IPS-NIHi7 (cell line): ENCODE data around the gene NFIA.

Experiments
- DNase-seq: peaks from one replicate; pipeline ENCODE4 v3.0.0; 2012; ENCODE audit warnings: mixed read lengths; ENCODE audit errors: extremely low spot score

NFIA gene

DNA sequence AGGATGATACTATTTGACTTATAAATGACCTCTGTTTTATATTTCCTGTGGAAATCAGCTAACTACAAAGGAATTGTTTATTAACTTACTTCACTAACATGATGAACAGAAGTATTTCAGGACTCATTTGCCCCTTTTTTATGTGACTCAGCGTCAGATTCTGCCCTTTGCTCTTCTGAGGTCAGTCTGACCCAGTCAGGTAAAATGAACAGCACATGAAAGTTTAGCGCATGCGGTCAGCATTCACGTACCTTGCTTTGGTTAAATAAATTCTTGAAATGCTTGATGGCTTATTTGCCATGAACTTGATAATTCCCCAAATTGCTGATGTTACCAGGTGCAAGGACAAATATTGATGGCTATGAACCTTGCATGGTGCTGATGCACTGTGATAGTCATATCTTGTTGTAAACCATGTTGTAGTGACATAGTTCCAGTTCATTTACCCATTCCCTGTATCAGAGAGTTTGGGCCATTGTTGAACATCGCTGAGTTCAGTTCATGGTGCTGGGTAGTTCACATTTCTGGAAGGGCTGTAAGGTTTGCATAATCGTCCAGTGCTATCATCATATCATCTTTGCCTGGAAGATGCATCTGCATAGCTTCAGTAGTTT, 133.4 kb downstream of the NFIA start:
- no peak for DNase-seq

DNA sequence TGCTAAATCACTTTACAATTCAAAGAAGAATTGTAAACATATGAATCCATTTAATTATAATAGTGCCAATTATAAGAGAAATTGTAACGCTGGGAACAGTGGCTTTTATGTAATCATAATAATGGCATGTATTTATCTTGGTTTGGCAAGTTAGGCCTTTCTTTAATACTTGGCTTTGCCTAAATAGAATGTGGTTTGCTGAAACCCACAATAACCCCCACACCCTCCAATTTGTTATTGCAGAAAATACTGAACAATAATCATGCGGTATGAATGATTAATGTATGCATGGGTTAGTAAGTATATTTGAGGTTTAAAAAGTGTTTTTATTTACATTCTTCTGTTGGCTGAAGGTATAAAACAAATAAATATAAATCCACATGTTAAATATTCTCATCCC, 138.2 kb downstream of the NFIA start:
- no peak for DNase-seq

DNA sequence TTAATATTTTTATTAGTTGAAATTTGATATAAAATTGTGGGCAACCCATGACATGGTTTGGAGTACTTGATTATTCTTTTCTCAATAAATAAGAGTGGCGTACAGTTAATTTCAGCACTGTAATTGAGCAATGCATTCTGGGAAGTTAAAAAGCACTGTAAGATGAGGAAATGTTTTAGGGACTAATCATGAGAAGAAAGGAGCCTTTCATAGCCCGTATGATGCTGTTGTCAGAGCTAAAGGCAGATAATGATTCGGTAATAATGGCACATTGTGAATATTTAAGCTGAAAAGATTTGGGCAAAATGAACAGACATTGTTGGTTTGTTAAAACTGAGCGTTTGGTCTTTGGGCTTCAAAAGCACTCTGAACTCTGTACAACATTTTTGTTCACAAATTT, 139.3 kb downstream of the NFIA start:
- no peak for DNase-seq

DNA sequence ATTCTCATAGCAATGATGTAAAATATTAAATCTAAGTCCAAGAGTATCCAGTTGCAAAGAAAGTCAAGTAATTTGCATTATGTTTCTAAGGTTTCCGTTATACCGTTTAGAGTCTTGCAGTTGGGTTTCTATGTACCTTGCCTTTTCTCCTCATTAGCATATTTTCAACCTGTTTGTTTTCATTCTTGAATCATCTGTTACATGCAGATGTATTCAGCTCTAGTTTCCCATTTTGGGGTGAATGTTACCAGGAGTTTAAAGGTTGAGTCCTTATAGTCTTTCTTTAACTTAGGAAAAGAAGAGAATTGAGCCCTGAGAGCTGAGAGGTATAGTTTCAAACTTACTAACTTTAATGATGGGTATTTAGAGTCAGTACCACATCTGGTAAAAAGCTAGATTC, 139.9 kb downstream of the NFIA start:
- DNase-seq, result no peak

DNA sequence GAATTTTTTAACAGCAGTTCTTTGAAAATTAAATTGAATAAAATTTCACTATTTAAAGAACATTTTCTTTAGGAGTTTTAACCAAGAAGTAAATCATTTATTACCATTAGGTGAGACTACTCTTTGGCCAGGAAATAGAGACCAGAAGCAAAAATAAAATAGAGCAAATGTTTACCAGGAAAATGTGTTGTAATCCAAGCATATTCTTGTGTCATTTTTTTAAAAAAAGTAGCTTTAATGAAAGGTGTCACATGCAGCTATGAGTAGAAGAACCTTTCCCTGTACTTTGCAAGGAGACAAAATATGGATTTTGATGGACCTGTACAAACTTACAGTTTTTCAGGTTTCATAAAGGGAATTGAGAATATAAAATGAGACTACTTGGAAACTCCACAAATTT, 140.8 kb downstream of the NFIA start:
- no peak for DNase-seq

DNA sequence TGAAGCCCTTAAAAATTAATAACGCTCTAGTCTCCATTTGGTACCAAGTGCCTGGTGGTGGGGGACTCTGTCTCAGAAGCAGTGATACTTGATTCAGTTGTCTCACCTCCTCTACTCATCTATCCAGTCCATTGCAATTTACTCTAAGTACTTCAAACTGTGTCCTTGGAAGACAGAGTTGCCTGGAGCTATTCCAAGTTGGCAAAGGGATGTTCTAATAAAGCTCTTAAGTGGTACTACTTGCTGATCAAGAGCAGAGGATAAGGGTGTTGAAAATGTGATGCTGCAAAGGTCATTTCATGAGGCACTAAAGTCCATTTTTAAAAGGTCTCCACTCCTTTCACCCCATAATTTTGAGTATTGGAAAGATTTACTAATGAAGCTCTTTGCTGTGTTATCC, 142.2 kb downstream of the NFIA start:
- DNase-seq, result no peak

DNA sequence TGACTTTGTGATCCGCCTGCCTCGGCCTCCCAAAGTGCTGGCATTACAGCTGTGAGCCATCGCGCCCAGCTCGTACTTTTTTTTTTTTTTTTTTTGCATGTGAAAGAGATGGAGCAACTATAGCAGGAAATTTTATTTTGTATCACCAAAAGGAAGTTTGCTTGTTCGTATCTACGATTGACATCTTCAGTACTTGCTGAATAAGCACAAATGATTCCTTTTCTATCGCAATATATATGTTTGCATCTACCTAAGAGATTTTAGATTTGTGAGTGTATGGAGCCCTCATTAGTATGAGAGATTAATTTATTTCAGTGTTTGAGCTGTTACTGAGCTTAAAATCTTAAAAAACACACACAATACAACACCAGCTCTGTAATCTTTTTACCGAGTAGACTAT, 143.1 kb downstream of the NFIA start:
- DNase-seq, result no peak

DNA sequence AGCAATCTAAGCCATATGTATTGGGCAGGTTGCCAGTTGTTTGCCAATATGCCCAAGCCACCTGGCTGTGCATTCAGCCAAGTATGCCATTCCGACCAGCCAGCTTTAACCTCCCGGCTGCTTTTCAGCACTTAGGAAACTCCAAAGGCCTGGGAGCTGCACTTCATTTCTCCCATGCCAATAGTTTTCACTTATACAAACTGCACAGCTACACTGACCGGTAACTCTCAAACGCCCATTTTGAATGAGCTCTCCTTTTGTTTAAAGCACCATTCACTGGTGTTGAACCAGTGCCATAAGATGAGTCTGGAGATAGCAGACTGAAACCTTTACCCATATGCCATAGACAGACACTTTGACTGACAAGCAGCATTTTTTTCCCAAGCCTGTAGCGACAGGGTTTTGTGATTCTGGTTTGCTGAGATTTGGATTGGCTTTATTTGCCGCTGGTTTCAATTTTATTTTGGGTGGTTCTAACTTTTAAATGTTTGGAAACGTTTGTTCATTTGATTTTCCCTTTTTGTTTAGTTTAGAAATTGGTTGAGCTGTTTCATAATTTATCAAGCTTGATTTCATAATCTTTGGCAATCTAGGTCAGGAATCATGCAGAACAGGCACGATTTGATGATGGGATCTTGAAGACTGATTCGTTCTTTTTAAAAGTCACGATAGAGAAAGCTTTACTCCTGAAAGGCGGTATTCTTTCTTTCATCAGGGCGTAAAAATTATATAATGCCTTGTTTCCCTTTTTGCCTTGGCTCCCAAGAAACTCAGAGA, 144.6 kb downstream of the NFIA start:
- no peak for DNase-seq

DNA sequence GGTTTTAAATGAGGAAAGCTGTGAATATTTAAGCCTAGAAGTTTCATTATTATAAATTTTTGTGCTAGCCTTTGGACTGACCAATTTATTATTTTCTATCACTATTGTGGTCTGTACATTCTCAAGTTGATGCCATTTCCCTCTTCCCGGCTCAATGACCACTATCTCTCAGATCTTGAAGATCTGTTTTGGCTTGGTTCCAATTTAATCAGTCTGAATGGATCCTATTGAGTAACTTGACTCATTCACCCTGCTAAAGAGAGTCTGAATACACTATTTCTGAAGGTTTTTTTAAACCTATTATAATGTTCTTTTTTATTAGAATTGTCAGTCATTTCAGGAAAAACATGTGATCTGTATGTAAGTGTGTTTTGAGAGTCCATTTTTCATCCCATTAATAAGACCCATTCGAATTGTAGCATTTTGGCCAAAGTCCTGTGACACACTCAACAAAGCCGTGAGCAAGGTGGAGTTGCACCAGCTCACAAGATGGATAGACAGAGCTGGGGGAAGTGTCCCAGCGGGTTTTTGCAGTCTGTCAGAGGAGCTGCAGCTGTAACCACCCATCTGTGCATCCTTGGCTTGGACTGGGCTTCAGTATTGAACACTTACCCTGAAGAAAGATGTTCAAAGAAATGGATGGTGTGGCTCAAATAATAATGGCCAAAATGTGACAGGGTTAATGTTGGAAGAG, 145.6 kb downstream of the NFIA start:
- DNase-seq, result no peak

DNA sequence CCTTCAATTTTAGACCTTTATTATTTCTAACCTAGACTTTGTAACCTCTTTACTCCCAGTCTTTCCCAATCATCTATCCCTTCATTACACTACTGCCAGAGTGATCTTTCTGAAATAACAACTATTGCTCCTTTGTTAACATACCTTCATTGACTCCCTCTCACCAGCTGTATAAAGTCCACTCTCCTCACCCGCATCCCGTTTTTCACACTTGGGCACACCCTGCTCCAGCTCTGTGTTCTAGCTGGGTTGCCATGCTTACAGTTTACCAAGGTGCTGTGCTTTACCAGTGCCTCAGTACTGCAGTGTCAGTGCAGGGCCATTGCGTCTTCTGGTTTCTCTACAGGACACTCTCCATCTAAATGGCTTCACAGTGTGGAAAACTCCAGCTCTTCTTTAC, 148.2 kb downstream of the NFIA start:
- no peak for DNase-seq

DNA sequence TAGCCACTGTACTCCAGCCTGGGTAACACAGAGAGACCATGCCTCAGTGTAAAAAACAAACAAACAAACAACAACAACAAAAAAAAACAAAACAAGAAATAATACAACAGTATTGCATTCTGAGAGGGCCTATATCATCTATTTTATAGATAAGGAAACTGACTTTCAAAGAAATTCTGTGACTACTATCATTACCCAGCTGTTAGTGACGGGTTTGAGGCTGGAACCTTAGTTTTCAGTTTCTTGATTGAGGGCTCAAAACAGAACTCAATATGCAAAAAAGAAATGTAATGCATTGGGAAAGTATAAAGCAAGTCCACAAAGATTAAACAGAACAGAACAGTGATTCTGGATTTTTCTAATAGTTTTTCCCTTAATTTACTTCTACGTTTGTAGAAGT, 149.4 kb downstream of the NFIA start:
- DNase-seq, result no peak

DNA sequence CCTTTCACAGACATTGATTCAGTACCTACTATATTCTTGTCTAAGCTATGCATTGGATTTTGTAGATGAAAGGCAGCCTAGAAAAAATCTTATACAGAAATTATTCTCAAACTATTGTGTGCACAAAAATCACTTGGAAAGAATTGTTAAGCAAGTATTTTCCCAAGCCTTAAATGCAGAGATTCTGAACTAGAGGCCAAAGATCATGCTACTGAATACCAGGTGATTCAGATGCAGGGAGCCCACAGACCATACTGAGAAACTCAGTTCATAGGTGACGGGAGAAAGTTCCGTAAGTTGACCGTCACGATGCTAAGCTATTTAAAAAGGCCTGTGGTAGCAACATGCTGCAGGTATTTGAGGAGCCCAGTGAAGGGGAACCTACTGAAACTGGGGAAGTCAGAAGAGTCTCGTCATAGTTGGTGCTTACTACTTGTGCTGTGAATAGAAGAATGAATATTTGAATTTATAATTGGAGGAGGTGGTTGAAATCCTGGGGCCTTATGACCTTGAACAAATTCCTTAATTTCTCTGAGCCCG, 150.8 kb downstream of the NFIA start:
- no peak for DNase-seq

DNA sequence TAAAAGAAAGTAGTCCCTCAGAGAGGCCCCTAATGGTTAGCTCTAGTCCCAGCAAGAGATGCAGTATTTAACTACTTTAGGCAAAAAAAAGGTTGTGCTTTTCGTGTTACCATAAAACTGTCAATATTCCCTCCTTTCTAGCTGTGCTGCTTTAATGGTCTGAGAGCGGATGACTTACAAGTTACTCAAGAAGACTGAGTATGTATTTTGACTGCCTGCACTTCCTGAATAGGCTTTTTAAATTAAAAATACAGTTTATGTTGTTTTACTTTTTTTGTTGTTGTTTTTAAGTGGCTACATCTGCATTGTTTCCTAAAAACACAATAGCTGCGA, 152.2 kb downstream of the NFIA start:
- DNase-seq, result no peak

DNA sequence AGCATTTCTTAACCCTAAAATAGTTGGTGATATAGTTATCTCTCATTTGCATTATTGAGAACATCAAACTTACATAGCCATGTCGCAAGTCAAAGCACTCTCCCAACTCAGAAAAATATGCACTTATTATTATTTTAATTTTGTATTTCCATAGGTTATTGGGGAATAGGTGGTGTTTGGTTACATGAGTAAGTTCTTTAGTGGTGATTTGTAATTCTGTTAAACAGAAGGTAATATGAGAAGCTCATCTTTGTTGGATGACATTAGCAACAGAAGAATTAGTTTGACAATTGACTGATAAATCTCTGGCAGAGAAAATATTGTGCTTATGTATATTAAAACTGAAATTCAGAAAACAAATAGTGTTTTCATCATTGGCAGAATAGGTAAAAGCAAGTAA, 154.8 kb downstream of the NFIA start:
- no peak for DNase-seq

DNA sequence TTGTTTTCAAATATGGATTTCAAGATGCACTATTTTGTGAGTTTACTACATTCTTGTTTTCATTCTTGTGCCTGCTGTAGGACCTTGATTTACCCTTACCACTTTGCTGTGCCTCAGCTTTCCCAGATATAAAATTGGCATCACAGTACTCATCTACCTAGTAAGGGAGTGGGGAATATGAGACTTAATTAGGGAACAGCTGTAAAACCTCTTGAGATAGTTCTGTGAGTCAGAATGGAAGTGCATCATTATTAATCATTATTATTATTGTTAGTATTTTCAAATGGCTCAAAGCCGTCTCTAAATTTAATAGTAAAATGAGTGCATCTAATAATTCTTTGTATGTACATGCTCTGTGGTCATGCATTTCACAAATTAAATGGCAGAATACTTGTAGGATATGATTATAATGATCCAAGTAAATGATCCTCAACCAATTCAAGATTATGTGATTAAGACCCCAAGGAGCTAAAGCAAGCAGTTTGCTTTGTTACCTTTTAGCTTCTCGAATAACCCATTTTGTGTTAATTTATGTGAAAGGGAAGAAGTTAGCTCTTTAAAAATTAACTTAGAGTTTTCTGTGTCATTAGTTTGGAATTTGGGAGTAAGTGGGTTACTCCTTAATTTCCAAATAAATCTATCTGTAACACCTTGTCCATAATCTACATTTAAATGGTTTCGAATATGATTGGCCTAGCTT, 155.4 kb downstream of the NFIA start:
- no peak for DNase-seq

DNA sequence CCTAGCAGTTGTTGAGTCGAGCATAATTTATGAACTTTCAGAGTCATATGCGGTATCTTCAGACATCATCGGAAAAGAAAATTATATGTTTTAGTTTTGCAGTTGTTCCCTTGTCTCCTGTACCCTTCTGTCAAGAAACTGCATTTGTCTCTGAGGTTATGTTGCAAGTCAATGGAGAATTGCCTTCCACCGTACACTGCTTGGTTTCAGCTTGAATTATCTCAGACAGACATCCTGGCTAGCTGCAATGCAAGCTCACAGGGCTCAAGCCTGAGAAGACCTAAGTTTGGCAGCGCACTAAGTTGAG, 156.0 kb downstream of the NFIA start:
- no peak for DNase-seq

DNA sequence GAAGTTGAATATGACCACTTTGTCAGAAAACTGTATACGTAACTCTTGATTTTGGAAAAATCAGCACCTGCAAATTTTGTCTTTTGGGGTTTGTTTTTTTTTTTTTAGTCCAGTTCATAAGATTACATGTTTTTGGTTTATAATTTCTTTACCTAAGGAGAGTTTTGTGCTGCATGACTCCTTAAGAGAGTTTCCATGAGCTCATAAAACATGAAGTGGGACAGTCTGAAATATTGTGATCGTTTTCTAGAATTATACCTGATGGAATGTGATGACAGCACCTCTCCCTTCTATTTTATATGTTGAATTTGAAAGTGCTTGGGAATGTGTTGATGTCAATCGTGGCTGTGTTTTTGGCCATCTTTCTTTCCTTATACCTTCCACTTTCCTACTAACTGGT, 158.5 kb downstream of the NFIA start:
- DNase-seq, result no peak

DNA sequence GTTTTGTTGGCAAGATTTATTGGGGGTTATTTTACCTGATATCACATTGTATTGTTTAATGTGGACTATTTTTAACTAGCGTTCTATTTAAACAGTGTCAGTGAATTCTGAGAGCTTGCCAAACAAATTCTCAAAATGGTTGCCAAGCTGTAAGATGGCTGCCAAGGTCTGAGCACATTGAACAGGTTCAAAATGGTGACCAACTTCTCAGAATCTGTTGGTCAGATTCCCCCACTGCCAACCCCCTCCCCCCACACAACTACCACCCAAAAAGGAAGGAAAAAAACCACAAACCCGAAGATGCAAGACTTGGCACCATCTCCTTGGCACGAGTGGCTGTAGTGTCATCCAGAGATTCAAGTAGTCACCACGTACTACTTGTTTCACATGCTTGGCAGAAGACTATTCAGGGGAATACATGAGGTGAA, 159.1 kb downstream of the NFIA start:
- no peak for DNase-seq

DNA sequence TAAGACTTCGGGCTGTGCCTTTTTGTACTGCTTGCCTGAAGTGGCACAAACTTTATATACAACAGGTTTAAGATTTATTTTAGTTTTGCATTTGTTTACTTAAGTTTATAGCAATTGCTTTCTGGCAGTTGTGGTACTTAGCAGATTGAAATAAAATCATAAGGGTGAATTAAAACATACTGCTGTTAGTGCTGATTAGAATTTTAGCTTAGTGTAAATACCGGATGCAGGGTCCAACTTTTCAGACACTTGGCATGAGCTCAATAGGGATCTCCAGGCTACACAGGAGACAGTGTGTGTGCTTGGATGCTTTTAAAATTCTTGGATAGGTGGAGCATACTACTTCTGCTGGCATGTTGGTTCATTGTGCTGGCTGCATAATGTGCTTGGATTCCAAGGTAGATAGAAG, 159.6 kb downstream of the NFIA start:
- no peak for DNase-seq

DNA sequence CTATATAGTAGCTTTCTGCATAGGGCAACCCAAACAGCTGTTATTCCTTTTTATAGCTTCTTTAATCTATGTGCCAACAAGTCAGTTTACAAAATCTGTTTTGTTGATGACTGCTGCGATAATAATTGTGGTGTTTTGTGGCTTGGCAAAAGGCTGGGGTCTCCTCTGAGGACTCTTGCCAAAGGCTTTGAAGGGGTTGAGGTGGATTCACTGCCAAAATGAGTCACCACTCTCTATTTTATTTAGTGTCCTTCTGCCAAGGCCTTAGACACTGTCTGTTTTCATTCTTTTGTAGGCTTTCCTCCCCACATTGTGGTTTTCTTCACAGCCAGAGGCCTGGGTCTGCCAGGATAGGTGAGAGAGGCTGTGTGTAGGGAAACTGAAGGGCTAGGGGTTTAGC, 161.8 kb downstream of the NFIA start:
- no peak for DNase-seq

DNA sequence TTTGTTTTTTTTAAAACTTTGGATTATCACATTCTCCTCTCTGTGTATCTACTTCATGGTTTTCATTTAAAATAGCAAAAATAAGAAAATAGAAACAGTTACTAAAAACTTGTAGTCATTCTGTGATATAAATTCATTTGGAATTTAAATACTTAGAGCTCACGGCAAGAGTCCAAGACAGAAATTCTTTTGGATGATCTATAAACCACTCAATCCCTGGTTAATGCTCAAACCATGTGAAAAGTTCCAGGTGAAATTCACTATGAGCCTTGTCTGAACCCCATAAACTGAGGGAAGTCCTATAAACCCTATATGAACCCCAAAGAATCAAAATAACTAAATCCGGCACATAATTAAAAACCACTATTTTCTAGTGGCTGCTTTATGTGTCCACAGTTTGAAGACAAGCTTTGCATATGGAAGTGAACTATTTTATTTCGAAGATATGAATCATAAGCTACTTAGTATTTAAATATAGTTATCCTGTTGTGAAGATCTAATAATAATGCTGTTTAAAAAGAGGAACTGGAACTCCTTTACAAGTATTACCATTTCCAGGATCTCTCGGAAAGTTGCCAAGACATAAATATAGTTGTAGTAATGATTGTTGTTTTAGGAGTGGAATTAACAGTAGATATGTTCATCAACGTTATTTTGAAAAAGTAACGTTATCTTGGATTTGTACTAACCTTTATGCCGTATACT, 163.5 kb downstream of the NFIA start:
- no peak for DNase-seq
